Transverse colon (tissue), 4 donors: ENCODE results near the gene RBM20.

Experiments
- EP300 ChIP-seq: sonication (generic); formaldehyde crosslinking; IDR thresholded peaks from one replicate; pipeline ENCODE4 v1.6.1; 2017; ENCODE audit warnings: antibody characterized with exemption, low read depth
- POLR2A ChIP-seq: fragments of 450-650 bp; IDR thresholded peaks from one replicate; pipeline ENCODE4 v1.6.1; 2016; ENCODE audit warnings: antibody characterized with exemption, mild to moderate bottlenecking, moderate library complexity
- POLR2AphosphoS5 ChIP-seq, 3 donors: sonication (generic); formaldehyde crosslinking; IDR thresholded peaks; one replicate each; pipeline ENCODE4 v1.6.1; 2016; ENCODE audit warnings: antibody characterized with exemption in 3 of 3
- TF ChIP-seq, protein P1 (sequence below), 5 experiments: fragments of 200-600 bp in 3 of 5; fragments of 450-650 bp in 2 of 5; sonication (generic) in 3 of 5; IDR thresholded peaks; 1 replicate in 2 of 5; 2 replicates in 3 of 5; pipeline ENCODE4 v1.5.1; 2016 to 2017; ENCODE audit warnings: antibody characterized with exemption in 5 of 5, inconsistent platforms in 3 of 5, mild to moderate bottlenecking in 2 of 5, moderate library complexity in 1 of 5

DNA sequence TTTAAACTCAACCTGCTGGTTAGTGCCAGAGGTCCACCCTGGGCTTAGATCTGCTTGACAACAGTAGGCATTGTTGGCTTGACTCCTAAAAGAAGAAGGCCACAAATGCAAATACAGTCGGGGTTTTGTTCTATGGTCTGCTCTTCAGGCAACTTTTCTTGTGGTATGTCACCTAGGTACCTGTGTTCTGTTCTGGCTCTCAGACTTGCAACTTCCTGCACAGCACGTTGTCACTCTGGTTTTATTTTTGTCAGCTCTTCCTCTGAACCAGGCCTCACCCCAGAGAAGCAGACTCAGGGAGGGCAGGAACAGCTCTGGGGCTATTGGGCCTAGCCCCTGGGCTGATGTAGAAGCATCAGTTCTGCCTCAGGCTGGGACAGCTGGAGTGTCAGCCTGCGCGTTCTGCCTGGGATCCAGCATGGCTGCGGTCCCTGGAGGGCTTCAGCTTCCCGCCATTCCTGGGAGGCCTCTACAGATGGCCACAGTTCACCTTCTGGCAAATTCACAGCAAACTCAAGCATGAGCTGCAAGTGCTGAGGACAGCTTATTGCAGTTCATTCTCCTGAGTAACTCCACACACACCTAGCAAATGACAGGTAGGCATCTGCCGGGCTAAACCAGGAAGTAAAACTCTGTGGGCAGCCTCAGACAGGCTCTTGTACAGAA is 216.6 kb downstream of the RBM20 start:
- TF ChIP-seq, protein P1, sequence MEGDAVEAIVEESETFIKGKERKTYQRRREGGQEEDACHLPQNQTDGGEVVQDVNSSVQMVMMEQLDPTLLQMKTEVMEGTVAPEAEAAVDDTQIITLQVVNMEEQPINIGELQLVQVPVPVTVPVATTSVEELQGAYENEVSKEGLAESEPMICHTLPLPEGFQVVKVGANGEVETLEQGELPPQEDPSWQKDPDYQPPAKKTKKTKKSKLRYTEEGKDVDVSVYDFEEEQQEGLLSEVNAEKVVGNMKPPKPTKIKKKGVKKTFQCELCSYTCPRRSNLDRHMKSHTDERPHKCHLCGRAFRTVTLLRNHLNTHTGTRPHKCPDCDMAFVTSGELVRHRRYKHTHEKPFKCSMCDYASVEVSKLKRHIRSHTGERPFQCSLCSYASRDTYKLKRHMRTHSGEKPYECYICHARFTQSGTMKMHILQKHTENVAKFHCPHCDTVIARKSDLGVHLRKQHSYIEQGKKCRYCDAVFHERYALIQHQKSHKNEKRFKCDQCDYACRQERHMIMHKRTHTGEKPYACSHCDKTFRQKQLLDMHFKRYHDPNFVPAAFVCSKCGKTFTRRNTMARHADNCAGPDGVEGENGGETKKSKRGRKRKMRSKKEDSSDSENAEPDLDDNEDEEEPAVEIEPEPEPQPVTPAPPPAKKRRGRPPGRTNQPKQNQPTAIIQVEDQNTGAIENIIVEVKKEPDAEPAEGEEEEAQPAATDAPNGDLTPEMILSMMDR (IDR thresholded peaks at IDR 0.05), result no peak
- peak in 1 of 3 donors; percentile 46 for TF ChIP-seq POLR2AphosphoS5 (IDR thresholded peaks at IDR 0.05)
- TF ChIP-seq POLR2A, result peak; percentile 29
- TF ChIP-seq EP300, result no peak
